WI38 (cell line): ENCODE data around the gene PANX2.
"Not testable (repeated sequence)": the region's sequence is repeated elsewhere in the genome, so short reads cannot be mapped to it uniquely, and the experiment has no call there.

Experiments
- H3K4me3 ChIP-seq: 2 replicates; pipeline ENCODE4 v1.5.1; 2011; ENCODE audit warnings: low read depth, mild to moderate bottlenecking, control low read depth, low read length
- CTCF ChIP-seq: IDR thresholded peaks from 2 replicates; pipeline ENCODE4 v1.5.1; 2012; ENCODE audit warnings: low read depth, mild to moderate bottlenecking, control low read depth, low read length

Gene PANX2

GRCh38 chr22:50199829-50200460 lies 29.4 kb downstream of the PANX2 start:
- TF ChIP-seq CTCF: no peak

GRCh38 chr22:50200461-50201190 lies 30.1 kb downstream of the PANX2 start, which contains the start of gene SELENOO:
Gene SELENOO, plus strand, starts transcription at chr22:50201011. Its CDS starts 26 bp downstream, at chr22:50201037.
- peak within 1 kb of the TSS; percentile 72 for H3K4me3 ChIP-seq
- no peak for TF ChIP-seq CTCF

More at GRCh38 chr22:50199829-50200460, 29.4 kb downstream of the PANX2 start:
- H3K4me3 ChIP-seq: peak overlapping the region; percentile 72

GRCh38 chr22:50201191-50202129 lies 30.9 kb downstream of the PANX2 start:
- TF ChIP-seq CTCF: no peak
- peak overlapping the region; percentile 72 for H3K4me3 ChIP-seq

- no peak for TF ChIP-seq CTCF
- peak overlapping the region; percentile 72 for H3K4me3 ChIP-seq
Observed at GRCh38 chr22:50202130-50202666, 31.7 kb downstream of the PANX2 start.

GRCh38 chr22:50203288-50203687 lies 32.8 kb downstream of the PANX2 start:
- no peak for TF ChIP-seq CTCF
- no peak overlapping the region for H3K4me3 ChIP-seq

- no peak overlapping the region for H3K4me3 ChIP-seq
- TF ChIP-seq CTCF: no peak
Observed at GRCh38 chr22:50204571-50204970, 34.0 kb downstream of the PANX2 start.

GRCh38 chr22:50204998-50205397 lies 34.5 kb downstream of the PANX2 start:
- not testable (repeated sequence) for H3K4me3 ChIP-seq
